ENCODE data around the gene PRR14.
"Not testable (repeated sequence)": the region's sequence is repeated elsewhere in the genome, so short reads cannot be mapped to it uniquely, and the experiment has no call there.

Gene PRR14

GRCh38 chr16:30696646-30697045 is 45.9 kb downstream of the PRR14 start:
- not testable (repeated sequence) for DNase-seq

GRCh38 chr16:30697264-30698138 is 46.7 kb downstream of the PRR14 start:
- no peak for DNase-seq

- DNase-seq, result peak; percentile 87
Observed at GRCh38 chr16:30698139-30698815, 47.5 kb downstream of the PRR14 start.

DNA sequence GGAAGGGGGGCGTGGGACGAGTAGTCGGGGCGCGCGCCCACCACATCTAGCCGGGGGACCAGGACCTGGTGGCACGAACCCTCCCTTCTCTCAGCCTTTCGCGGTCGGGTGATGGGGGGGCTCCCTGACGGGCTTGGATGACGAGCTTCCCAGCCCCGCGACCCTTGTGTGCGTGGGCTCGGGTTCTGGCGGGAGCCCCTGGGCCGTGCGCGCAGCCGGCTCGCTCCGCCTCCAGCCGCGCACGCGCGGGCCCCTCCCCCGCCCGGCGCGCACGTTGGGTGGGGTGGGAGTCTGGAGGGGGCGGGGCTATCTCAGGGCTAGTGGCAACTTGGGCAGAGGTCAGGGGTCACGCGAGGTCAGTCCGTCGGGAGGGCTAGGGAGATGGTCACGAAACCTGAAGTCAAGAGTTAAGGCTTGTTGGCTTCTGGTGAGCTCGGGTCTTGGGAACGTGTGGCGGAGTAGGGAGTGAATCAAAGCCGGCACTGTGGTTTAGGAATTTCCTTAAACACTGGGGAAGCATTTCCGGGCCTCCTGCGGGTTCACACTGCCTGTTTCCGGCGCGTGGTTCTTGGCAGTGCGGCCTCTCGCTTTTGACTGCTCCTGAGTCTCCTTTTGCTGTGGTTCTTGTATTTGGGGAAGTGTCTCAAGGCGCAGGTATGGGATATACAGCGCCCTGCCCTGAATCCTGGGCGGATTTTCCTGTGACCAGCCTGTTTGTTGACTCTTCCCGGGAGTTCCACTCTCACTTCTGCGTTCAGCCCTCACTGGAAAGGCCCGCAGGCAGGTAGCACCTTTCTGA is 48.3 kb downstream of the PRR14 start, which contains the start of gene SRCAP:
SRCAP (plus strand) TSS at position 356 of the 799 bp plus-strand sequence. CDS start 1,654 bp downstream, outside the sequence.
- DNase-seq, result peak; percentile 52

DNA sequence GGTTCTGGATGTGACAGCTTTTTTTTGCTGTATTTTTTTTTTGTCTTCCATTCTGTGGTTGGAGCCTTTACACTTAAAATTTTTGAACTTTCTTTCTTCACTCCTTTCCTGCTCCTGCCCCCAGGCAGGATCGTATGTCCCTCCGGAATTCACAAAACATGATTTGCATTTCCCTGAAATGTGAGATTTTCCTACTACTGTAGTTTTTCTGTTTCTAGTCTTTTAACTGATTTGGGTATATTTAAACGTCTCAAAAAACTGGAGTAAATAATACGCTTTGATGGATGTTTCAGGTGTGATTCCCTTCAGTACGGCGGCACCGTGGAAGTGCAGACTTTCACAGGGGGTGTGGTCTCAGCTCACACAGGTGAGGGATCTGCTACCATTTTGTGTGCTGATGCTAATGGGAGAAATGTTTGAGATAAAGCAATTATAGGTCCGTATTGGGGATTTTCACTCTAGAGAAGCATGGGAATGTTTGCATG is 48.9 kb downstream of the PRR14 start:
- no peak for DNase-seq

GRCh38 chr16:30700491-30700890 is 49.7 kb downstream of the PRR14 start:
- no peak for DNase-seq

DNA sequence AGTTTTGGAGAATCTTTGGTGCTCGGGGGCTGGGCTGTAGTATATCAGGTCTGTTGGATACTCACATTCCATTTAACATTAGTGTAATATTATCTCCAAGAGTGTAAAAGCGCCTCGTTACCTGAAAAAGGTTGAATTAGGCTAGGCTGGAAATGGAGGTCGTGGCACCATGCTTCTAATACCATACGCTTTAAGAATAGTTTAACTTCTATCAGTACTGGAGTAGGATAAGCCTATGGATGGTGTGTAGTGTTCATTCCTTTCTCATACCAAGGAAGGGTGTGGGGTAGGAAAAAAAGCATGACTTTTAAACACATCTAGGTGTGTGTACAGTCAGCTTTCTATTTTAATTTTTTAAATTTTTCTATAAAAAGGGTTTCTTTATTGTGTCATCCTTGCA is 50.2 kb downstream of the PRR14 start:
- no peak for DNase-seq

DNA sequence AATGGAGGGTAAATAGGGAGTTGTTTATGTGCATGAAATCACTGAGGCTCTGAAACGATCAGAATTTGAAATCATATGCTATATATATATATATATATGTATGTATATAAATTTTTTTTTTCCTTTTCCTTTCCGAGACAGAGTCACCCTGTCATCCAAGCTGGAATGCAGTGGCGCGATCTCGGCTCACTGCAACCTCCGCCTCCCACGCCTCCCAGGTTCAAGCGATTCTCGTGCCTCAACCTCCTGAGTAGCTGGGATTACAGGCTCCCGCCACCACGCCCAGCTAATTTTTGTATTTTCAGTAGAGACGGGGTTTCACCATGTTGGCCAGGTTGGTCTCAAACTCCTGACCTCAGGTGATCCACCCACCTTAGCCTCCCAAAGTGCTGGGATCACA is 52.3 kb downstream of the PRR14 start:
- DNase-seq, result not testable (repeated sequence)

DNA sequence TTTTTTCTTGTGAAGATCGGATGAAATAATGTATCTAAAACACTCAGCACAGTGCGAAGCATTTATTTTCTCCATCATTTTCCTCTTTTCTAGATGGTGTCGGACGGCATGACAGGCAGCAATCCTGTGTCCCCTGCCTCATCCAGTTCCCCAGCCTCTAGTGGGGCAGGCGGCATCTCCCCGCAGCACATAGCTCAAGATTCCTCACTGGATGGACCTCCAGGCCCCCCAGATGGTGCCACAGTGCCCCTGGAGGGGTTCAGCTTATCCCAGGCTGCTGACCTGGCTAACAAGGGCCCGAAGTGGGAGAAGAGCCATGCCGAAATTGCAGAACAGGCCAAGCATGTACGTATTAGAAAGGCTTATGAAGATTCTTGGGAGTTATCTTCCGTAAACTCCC is 53.2 kb downstream of the PRR14 start:
- DNase-seq, result no peak
